GM12864 (cell line): Measurements from ENCODE around the gene PYROXD2.
A peak's percentile ranks its signal among the peaks of the same experiment; 100 is the strongest.

ENCODE experiments used
- DNase-seq: peaks from one replicate; pipeline ENCODE4 v3.0.0-alpha.2; 2011; ENCODE audit warnings: low read depth
- H3K4me3 ChIP-seq: 2 replicates; pipeline ENCODE4 v1.5.1; 2011; ENCODE audit warnings: mild to moderate bottlenecking, low read depth, low read length, control low read depth
- TF ChIP-seq, protein P1 (sequence below): IDR thresholded peaks from 2 replicates; pipeline ENCODE4 v1.5.1; 2011; ENCODE audit warnings: low read depth, mild to moderate bottlenecking, moderate library complexity, low read length, control low read depth, inconsistent platforms; ENCODE audit errors: missing control alignments

PYROXD2 gene

GRCh38 chr10:98446661-98447221 lies 31.8 kb upstream of the PYROXD2 start, which contains the start of gene HPS1:
Gene HPS1 (minus strand): TSS chr10:98446935. CDS start chr10:98443240, 3,695 bp downstream.
- DNase-seq = peak; percentile 51
- peak within 1 kb of the TSS; percentile 60 for H3K4me3 ChIP-seq
- TF ChIP-seq, protein P1, sequence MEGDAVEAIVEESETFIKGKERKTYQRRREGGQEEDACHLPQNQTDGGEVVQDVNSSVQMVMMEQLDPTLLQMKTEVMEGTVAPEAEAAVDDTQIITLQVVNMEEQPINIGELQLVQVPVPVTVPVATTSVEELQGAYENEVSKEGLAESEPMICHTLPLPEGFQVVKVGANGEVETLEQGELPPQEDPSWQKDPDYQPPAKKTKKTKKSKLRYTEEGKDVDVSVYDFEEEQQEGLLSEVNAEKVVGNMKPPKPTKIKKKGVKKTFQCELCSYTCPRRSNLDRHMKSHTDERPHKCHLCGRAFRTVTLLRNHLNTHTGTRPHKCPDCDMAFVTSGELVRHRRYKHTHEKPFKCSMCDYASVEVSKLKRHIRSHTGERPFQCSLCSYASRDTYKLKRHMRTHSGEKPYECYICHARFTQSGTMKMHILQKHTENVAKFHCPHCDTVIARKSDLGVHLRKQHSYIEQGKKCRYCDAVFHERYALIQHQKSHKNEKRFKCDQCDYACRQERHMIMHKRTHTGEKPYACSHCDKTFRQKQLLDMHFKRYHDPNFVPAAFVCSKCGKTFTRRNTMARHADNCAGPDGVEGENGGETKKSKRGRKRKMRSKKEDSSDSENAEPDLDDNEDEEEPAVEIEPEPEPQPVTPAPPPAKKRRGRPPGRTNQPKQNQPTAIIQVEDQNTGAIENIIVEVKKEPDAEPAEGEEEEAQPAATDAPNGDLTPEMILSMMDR = no peak

GRCh38 chr10:98446151-98446660 lies 31.2 kb upstream of the PYROXD2 start:
- no peak for DNase-seq
- TF ChIP-seq, protein P1 = no peak
- peak overlapping the region; percentile 60 for H3K4me3 ChIP-seq

DNA sequence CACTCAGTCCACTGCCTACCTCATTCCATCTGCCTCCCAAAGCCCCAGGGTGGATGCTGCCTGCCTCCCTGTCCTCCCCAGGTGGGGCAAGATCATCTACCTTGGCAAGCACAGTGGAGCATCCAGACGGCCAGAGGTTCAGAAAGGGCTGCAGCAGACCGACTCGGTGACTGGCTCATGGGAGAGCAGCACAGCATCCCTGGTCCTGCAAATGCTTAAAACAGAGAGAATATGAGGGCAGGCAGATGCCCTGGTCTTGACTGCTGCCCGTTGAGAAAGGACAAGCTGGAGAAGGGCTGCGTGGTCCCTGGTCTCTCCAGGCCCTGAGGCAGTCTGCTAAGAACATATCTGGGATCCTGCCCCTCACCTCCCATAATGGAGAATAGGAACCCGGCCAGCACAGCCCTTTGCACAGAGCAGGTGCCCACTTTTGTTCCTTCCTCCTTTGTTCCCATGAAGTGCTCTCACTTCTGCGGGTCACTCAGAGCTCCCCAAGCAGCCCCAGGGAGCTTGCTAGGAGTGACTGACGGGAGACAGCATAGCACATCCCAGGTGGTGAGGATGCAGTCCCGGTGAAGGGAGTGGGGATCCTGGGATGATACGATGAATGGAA lies 30.3 kb upstream of the PYROXD2 start:
- peak overlapping the region; percentile 60 for H3K4me3 ChIP-seq
- no peak for DNase-seq
- TF ChIP-seq, protein P1 = no peak

- no peak for DNase-seq
- TF ChIP-seq, protein P1 = no peak
- no peak overlapping the region for H3K4me3 ChIP-seq
These were observed 29.5 kb upstream of the PYROXD2 start for GRCh38 chr10:98444314-98445006.

DNA sequence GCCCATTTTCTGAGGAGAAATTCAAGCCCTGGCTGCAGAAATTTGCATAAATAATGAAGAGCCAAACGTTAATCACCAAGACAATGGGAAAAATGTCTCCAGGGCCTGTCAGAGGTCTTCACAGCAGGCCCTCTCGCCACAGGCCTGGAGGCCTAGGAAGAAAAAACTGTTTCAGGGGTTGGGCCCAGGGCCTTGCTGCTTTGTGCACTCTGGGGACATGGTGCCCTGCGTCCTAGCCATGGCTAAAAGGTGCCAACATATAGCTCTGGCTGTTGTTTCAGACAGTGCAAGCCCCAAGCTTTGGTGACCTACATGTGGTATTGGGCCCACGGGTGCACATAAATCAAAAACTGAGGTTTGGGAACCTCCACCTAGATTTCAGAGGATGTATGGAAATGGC lies 23.7 kb upstream of the PYROXD2 start:
- no peak for DNase-seq
- no peak overlapping the region for H3K4me3 ChIP-seq
- TF ChIP-seq, protein P1 = no peak

GRCh38 chr10:98436704-98437103 lies 21.7 kb upstream of the PYROXD2 start:
- no peak for DNase-seq
- H3K4me3 ChIP-seq = no peak overlapping the region
- TF ChIP-seq, protein P1 = no peak
